ENCODE data around the gene FLT4.

FLT4 gene

GRCh38 chr5:180586870-180587269, 62.5 kb downstream of the FLT4 start:
- DNase-seq: no peak

GRCh38 chr5:180586204-180586603, 63.2 kb downstream of the FLT4 start:
- DNase-seq: no peak

GRCh38 chr5:180583738-180584137, 65.7 kb downstream of the FLT4 start:
- no peak for DNase-seq

- no peak for DNase-seq
These were observed 68.7 kb downstream of the FLT4 start for GRCh38 chr5:180580681-180581080.

- no peak for DNase-seq
These were observed 73.8 kb downstream of the FLT4 start for GRCh38 chr5:180575571-180575970.

- no peak for DNase-seq
These were observed 80.5 kb downstream of the FLT4 start for GRCh38 chr5:180568914-180569313.

GRCh38 chr5:180563994-180564393, 85.4 kb downstream of the FLT4 start:
- no peak for DNase-seq

GRCh38 chr5:180558232-180558631, 91.2 kb downstream of the FLT4 start:
- no peak for DNase-seq

GRCh38 chr5:180557217-180557809, 92.1 kb downstream of the FLT4 start:
- DNase-seq: no peak

GRCh38 chr5:180555168-180555921, 94.1 kb downstream of the FLT4 start:
- no peak for DNase-seq

- DNase-seq: no peak
These were observed 95.9 kb downstream of the FLT4 start for GRCh38 chr5:180553530-180553929.

Data from activated naive CD4-positive, alpha-beta T cell (primary cell).